Lower lobe of right lung (tissue), 2 donors: ENCODE results near the gene HSD3B1. TPM values are rescaled to one million over a fixed set of nuclear protein-coding genes. Genes with fewer than 3 reads are reported as not detected.
"Not testable (repeated sequence)": the region's sequence is repeated elsewhere in the genome, so short reads cannot be mapped to it uniquely, and the experiment has no call there.

ENCODE experiments used
- ATAC-seq, 2 donors: fragments of 200-7000 bp; cut with Tn5 transposase; one replicate each; pipeline ENCODE4 v1.9.1; 2020 to 2022; ENCODE audit warnings: mild to moderate bottlenecking in 2 of 2, moderate library complexity in 2 of 2
- DNase-seq: peaks from one replicate; pipeline ENCODE4 v3.0.0-alpha.2; 2020
- H3K27ac ChIP-seq: fragments of 200-600 bp; one replicate; pipeline ENCODE4 v1.8.0; 2022
- H3K27me3 ChIP-seq: fragments of 200-600 bp; one replicate; pipeline ENCODE4 v1.8.0; 2022; ENCODE audit warnings: low read depth
- H3K36me3 ChIP-seq: fragments of 200-600 bp; one replicate; pipeline ENCODE4 v1.8.0; 2022; ENCODE audit warnings: mild to moderate bottlenecking
- H3K4me1 ChIP-seq: fragments of 200-600 bp; one replicate; pipeline ENCODE4 v1.8.0; 2022
- H3K4me3 ChIP-seq: fragments of 200-600 bp; one replicate; pipeline ENCODE4 v1.8.0; 2022; ENCODE audit warnings: mild to moderate bottlenecking
- H3K9me3 ChIP-seq: fragments of 200-600 bp; one replicate; pipeline ENCODE4 v1.8.0; 2022
- intact Hi-C: fragments of 100-400 bp; cut with DNase I; formaldehyde crosslinking; loops from one replicate; pipeline ENCODE4 v1.11.0; 2022
- total RNA-seq: library from RNA; stranded (reverse); fragmentation: NEBNext Ultra II Directional; extraction: Animal tissue kit (Norgen Biotek cat#: 25700); gene quantifications from one replicate; pipeline ENCODE4 v1.2.1, GENCODE V29; 2021
- TF ChIP-seq, protein P1 (sequence below): fragments of 200-600 bp; IDR thresholded peaks from one replicate; pipeline ENCODE4 v1.8.0; 2022; ENCODE audit warnings: antibody characterized with exemption, mild to moderate bottlenecking
- donor health status: DM: no; HTN: yes; CAD: no; lungs with severe emphysema.

HSD3B1 gene
- total RNA-seq, 1 donor from 2014 or later, result not detected

DNA sequence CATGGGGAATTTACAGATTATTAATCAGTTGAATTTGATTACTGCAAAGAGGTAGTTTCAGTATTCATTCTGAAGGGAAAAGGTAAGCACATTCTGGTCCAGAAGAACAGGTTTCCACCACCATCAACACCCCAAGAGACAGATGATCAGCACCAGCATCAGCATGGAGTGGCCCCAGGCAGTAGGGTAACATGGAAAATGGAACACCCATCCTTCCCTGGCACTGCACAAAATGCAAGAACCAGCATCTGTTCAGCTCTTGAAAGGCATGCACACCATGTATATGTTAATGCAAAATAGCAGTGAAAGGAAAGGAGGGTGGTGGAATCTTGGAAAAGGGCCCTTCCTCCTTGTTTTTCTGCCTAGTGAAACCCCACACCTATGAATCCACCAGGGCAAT, 9.2 kb downstream of the HSD3B1 start:
- intact Hi-C loops, result no loop called here
- H3K27me3 ChIP-seq, result no peaks in the 10 kb centered on the region
- H3K9me3 ChIP-seq, result no peaks in the 10 kb centered on the region
- TF ChIP-seq, protein P1, sequence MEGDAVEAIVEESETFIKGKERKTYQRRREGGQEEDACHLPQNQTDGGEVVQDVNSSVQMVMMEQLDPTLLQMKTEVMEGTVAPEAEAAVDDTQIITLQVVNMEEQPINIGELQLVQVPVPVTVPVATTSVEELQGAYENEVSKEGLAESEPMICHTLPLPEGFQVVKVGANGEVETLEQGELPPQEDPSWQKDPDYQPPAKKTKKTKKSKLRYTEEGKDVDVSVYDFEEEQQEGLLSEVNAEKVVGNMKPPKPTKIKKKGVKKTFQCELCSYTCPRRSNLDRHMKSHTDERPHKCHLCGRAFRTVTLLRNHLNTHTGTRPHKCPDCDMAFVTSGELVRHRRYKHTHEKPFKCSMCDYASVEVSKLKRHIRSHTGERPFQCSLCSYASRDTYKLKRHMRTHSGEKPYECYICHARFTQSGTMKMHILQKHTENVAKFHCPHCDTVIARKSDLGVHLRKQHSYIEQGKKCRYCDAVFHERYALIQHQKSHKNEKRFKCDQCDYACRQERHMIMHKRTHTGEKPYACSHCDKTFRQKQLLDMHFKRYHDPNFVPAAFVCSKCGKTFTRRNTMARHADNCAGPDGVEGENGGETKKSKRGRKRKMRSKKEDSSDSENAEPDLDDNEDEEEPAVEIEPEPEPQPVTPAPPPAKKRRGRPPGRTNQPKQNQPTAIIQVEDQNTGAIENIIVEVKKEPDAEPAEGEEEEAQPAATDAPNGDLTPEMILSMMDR, result no peak
- H3K36me3 ChIP-seq, result no peaks in the 10 kb centered on the region
- no peak overlapping the region for H3K4me3 ChIP-seq
- ATAC-seq (no peak), DNase-seq (no peak)
- H3K4me1 ChIP-seq, result no peaks in the 10 kb centered on the region
- no peak overlapping the region for H3K27ac ChIP-seq

DNA sequence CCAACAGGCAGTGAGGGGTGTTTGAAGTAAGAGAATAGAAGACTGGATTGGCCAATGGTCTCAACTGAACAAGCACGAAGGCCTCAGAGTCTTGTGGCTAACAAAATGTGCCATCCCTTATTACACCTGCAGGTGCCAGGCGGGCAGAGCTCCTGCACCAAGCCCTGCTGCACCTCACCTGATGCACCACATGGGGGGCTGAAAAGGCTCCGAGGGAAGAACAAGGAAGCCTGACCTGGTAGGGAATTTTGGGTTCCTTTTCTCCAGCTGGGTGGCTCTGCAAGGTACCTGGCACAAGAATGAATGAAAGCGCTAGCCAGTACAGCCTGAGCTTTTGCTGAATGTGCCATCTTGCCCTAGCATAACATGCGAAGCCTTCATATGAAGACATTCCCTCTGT, 9.7 kb downstream of the HSD3B1 start:
- Histone ChIP-seq H3K4me1 (no peaks in the 10 kb centered on the region), H3K27ac (no peak overlapping the region), H3K27me3 (no peaks in the 10 kb centered on the region), H3K9me3 (no peaks in the 10 kb centered on the region), H3K4me3 (no peak overlapping the region), H3K36me3 (no peaks in the 10 kb centered on the region)
- TF ChIP-seq, protein P1, result no peak
- intact Hi-C loops, result no loop called here
- no peak for ATAC-seq
- no peak for DNase-seq

DNA sequence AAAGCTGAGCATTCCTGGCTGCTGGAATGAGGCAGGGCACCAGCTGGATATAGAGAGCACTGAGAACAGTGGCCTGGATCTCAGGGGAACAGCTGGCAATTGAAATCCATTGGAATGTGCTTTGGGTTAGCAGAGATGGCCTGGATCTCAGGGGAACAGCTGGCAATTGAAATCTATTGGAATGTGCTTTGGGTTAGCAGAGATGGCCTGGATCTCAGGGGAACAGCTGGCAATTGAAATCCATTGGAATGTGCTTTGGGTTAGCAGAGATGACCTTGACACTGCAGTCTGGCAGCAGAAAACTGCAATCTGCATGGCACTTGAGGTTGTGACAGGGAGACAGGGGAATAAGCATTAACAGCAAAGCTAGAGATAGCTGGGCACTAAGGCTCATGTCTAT, 10.7 kb downstream of the HSD3B1 start:
- ATAC-seq, intact Hi-C loops, H3K27ac ChIP-seq, H3K36me3 ChIP-seq, H3K4me3 ChIP-seq, H3K9me3 ChIP-seq, H3K27me3 ChIP-seq, H3K4me1 ChIP-seq, DNase-seq: not testable (repeated sequence)

DNA sequence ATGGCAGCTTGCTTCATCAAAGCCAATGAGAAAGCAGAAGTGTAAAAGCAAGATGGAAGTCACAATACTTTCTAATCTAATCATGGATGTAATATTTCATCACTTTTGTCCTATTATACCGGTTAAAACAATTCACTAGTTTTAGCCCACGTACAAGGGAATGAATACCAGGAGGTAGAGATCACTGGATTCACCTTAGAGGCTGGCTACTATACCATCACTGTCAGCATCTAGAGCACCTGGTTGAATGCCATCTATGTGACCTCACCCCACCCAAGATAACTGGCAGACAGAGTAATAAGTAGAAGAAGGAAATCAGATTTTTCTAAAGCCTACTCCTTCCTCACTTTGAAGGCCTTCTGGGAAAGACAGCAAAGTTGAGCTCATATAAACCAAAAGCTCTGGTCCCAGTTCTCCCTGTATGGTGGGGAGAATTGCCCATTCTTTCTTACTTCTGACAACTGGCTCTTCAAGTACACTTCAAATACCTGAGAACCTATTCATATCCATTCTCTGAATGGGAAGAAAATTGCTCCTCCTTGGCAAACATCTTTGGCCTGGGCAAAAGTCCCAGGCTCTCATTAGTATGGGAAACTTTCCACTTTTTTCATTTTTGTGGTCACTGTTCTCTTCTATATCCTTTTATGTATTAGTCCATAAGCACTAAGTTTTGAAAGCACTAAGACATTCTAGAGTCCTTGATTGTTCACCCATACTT, 24.8 kb downstream of the HSD3B1 start:
- no peak for DNase-seq

DNA sequence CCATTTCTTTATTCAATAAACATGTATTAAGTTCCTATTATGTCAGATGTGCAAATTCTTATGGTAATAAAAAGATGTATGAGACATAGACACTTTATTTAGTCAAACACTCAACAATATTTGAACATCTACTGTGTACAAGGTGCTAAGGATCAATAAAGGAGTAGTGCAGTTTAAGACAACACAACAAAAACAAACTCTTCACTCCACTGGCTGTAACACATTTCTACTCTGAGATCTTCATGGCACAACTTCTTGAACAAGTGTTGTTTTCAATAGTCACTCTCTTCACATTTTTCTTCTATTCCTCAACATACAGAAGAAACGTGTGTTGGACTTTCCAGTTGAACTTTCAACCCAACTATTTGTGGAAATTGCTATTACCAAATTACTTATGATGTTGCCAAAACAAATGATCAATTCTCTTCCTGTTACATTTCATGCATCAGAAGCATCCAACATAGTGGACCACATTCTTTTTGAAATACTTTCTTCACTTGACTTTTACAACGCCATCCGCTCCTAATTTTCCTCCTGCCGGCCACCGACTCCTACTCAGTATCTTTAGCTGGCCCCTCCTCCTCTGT, 25.4 kb downstream of the HSD3B1 start:
- DNase-seq, result no peak
- no peaks in the 10 kb centered on the region for H3K27me3 ChIP-seq
- intact Hi-C loops, result no loop called here

More for the DNA sequence above, 24.8 kb downstream of the HSD3B1 start:
- Histone ChIP-seq H3K4me3 (no peak overlapping the region), H3K9me3 (no peaks in the 10 kb centered on the region), H3K27ac (no peak overlapping the region), H3K36me3 (no peaks in the 10 kb centered on the region), H3K4me1 (no peaks in the 10 kb centered on the region), H3K27me3 (no peaks in the 10 kb centered on the region)
- TF ChIP-seq, protein P1, result no peak
- peak in 1 of 2 donors; percentile 42 for ATAC-seq
- intact Hi-C loops, result no loop called here

DNA sequence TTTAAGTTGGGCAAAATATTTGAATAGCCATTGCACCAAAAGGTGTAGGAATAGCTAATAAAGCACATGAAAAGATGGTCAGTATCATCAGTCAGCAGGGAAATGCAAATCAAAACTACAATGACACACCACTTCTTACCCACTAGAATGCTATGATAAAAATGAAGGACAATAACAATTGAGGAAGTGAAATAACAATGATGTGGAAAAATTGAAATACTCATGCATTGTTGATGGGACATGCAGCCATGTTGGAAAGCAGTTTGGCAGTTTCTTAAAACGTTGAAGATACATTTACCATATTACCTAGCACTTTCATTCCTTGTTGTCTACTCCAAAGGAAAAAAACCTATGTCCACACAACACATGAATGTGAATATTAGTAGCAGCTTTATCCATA, 28.4 kb downstream of the HSD3B1 start:
- ATAC-seq (no peak), DNase-seq (no peak)
- TF ChIP-seq, protein P1, result no peak
- intact Hi-C loops, result no loop called here
- Histone ChIP-seq H3K27ac (no peak overlapping the region), H3K4me1 (no peaks in the 10 kb centered on the region), H3K9me3 (no peaks in the 10 kb centered on the region), H3K4me3 (no peak overlapping the region), H3K27me3 (no peaks in the 10 kb centered on the region), H3K36me3 (no peaks in the 10 kb centered on the region)

More for the DNA sequence above, 25.4 kb downstream of the HSD3B1 start:
- Histone ChIP-seq H3K9me3 (no peaks in the 10 kb centered on the region), H3K4me3 (no peak overlapping the region), H3K27ac (no peak overlapping the region), H3K36me3 (no peaks in the 10 kb centered on the region), H3K4me1 (no peaks in the 10 kb centered on the region)
- ATAC-seq, result no peak
- TF ChIP-seq, protein P1, result no peak
